K562 (cell line): ENCODE data around the gene HSP90AA1. TPM values are rescaled to one million over a fixed set of nuclear protein-coding genes. Genes with fewer than 3 reads are reported as not detected.
A peak's percentile ranks its signal among the peaks of the same experiment; 100 is the strongest.

Experiments used
- CCAR2 ChIP-seq: fragments of 200-400 bp; formaldehyde crosslinking; IDR thresholded peaks from 2 replicates; pipeline ENCODE4 v1.6.1; 2017; ENCODE audit warnings: mild to moderate bottlenecking, low read depth, low read length
- CEBPB ChIP-seq: fragments of 450-650 bp; IDR thresholded peaks from 2 replicates; pipeline ENCODE4 v1.6.1; 2016; ENCODE audit warnings: missing genetic modification characterization, missing compliant biosample characterization
- CHD2 ChIP-seq: IDR thresholded peaks from 2 replicates; pipeline ENCODE4 v1.6.1; 2011; ENCODE audit warnings: low read depth, low read length
- GABPB2 ChIP-seq: fragments of 250-450 bp; sonication (Bioruptor Pico); conservative IDR thresholded peaks from 2 replicates; pipeline ENCODE4 v1.5.1; 2021; ENCODE audit warnings: mild to moderate bottlenecking
- HMG20A ChIP-seq: fragments of 450-650 bp; formaldehyde crosslinking; conservative IDR thresholded peaks from 2 replicates; pipeline ENCODE4 v1.4.0; 2020; ENCODE audit warnings: mild to moderate bottlenecking, mixed read lengths
- HOXB6 ChIP-seq: fragments of 250-450 bp; sonication (Bioruptor Pico); IDR thresholded peaks from 2 replicates; pipeline ENCODE4 v1.5.1; 2022; ENCODE audit warnings: mild to moderate bottlenecking, borderline replicate concordance
- ILF3 ChIP-seq: fragments of 450-650 bp; IDR thresholded peaks from 2 replicates; pipeline ENCODE4 v1.6.1; 2018; ENCODE audit warnings: antibody characterized with exemption, mild to moderate bottlenecking, moderate library complexity, borderline replicate concordance
- JUNB ChIP-seq: fragments of 450-650 bp; formaldehyde crosslinking; conservative IDR thresholded peaks from 2 replicates; pipeline ENCODE4 v1.4.0; 2020; ENCODE audit warnings: mild to moderate bottlenecking
- PML ChIP-seq: IDR thresholded peaks from 2 replicates; pipeline ENCODE4 v1.6.1; 2012; ENCODE audit warnings: low read length, inconsistent platforms
- POLR2AphosphoS2 ChIP-seq: IDR thresholded peaks from 2 replicates; pipeline ENCODE4 v1.6.1; 2012; ENCODE audit warnings: low read length, improper control_type of control experiment
- POLR2H ChIP-seq: IDR thresholded peaks from 2 replicates; pipeline ENCODE4 v1.6.1; 2016; ENCODE audit warnings: missing genetic modification characterization, low read depth, mild to moderate bottlenecking, control low read depth, missing compliant biosample characterization, moderate library complexity
- RBM22 ChIP-seq: fragments of 200-400 bp; formaldehyde crosslinking; IDR thresholded peaks from 2 replicates; pipeline ENCODE4 v1.6.1; 2018; ENCODE audit warnings: low read length, low read depth; ENCODE audit not compliant: poor library complexity, severe bottlenecking
- SUPT5H ChIP-seq: fragments of 450-650 bp; IDR thresholded peaks from 2 replicates; pipeline ENCODE4 v1.6.1; 2016
- ZBED1 ChIP-seq: IDR thresholded peaks from 2 replicates; pipeline ENCODE4 v1.6.1; 2014
- ZNF121 ChIP-seq: sonication (generic); formaldehyde crosslinking; conservative IDR thresholded peaks from 2 replicates; pipeline ENCODE4 v1.8.0; 2022; ENCODE audit warnings: missing genetic modification reagents
- polyA plus RNA-seq, 8 experiments: library from polyadenylated mRNA; depleted of rRNA in 4 of 8; stranded (reverse) in 5 of 8; unstranded in 3 of 8; fragments of >200 nt; fragmentation: Nextera tagmentation in 2 of 8; fragmentation: Illumina TruSeq in 1 of 8; extraction: Ambion mirVana in 2 of 8; extraction: Trizol in 1 of 8; gene quantifications; 2 replicates each; pipeline versions ENCODE4 v1.2.1 to v1.2.3, GENCODE V29; 2011 to 2014; ENCODE audit warnings: inconsistent platforms in 1 of 8, missing spikeins in 1 of 8
- total RNA-seq, 7 experiments: library from RNA; depleted of rRNA in 6 of 7; stranded (reverse); fragments of >200 nt in 6 of 7; fragmentation: Illumina TruSeq in 2 of 7; extraction: Trizol in 2 of 7; gene quantifications; 2 replicates each; pipeline versions ENCODE4 v1.2.1 to v1.2.3, GENCODE V29; 2011 to 2021; ENCODE audit warnings: low replicate concordance in 1 of 7
- TF ChIP-seq, protein P1 (sequence below): fragments of 150-350 bp; IDR thresholded peaks from 2 replicates; pipeline ENCODE4 v1.6.1; 2014; ENCODE audit warnings: low read depth, mild to moderate bottlenecking, low read length, borderline replicate concordance
- TF ChIP-seq, protein P2 (sequence below): fragments of 200-400 bp; formaldehyde crosslinking; IDR thresholded peaks from 2 replicates; pipeline ENCODE4 v1.6.1; 2017; ENCODE audit warnings: mild to moderate bottlenecking, low read depth, low read length, moderate library complexity
- TF ChIP-seq, protein P3 (sequence below): fragments of 250-450 bp; sonication (Bioruptor Pico); IDR thresholded peaks from 2 replicates; pipeline ENCODE4 v1.5.0; 2020; ENCODE audit warnings: mild to moderate bottlenecking

The HSP90AA1 gene
- total and polyA plus RNA-seq, 9 of the 15 experiments (the other 6 are each of a cell fraction or from before 2014, with no cell fraction given) = 377 to 1,731 (median 879) TPM

DNA sequence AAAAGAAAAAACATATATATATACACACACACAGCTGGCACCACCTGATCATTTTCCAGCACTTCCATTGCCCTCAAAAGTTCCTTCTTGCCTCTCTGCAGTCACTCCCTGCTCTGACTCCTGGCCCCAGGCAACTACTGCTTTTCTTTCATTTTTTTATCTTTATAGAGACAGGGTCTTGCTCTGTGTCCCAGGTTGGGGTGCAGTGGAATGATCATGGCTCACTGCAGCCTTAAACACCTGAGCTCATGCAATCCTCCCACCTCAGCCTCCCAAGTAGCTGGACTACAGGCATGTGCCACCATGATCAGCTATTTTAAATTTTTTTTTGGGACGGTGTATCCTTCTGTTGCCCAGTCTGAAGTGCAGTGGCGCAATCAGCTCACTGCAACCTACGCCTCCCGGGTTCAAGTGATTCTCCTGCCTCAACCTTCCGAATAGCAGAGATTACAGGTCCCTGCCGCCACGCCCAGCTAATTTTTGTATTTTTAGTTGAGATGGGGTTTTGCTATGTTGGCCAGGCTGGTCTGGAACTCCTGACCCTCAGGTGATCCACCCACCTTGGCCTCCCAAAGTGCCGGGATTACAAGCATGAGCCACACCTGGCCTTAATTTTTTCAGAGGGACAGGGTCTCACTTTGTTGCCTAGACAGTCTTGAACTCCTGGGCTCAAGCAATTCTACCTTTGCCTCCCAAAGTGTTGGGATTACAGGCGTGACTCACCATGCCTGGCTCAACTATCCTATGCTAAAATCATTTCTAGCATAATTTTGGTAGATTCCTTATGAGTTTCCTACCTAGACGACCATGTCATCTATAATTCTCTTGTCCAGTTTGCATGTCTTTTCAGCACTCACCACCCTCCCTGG, 7.8 kb downstream of the HSP90AA1 start (continued):
- TF ChIP-seq, protein P1, sequence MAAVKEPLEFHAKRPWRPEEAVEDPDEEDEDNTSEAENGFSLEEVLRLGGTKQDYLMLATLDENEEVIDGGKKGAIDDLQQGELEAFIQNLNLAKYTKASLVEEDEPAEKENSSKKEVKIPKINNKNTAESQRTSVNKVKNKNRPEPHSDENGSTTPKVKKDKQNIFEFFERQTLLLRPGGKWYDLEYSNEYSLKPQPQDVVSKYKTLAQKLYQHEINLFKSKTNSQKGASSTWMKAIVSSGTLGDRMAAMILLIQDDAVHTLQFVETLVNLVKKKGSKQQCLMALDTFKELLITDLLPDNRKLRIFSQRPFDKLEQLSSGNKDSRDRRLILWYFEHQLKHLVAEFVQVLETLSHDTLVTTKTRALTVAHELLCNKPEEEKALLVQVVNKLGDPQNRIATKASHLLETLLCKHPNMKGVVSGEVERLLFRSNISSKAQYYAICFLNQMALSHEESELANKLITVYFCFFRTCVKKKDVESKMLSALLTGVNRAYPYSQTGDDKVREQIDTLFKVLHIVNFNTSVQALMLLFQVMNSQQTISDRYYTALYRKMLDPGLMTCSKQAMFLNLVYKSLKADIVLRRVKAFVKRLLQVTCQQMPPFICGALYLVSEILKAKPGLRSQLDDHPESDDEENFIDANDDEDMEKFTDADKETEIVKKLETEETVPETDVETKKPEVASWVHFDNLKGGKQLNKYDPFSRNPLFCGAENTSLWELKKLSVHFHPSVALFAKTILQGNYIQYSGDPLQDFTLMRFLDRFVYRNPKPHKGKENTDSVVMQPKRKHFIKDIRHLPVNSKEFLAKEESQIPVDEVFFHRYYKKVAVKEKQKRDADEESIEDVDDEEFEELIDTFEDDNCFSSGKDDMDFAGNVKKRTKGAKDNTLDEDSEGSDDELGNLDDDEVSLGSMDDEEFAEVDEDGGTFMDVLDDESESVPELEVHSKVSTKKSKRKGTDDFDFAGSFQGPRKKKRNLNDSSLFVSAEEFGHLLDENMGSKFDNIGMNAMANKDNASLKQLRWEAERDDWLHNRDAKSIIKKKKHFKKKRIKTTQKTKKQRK = no peak
- TF ChIP-seq CHD2 = peak; percentile 50; the same call in 1 of the 2 replicates
- TF ChIP-seq HOXB6 (CRISPR knock-in tag) = no peak
- 0 out of 2 replicates have a peak, but pooled peaks have one; percentile 23 for TF ChIP-seq POLR2H (tag)
- peak; percentile 49; the same call in 1 of the 2 replicates for TF ChIP-seq POLR2AphosphoS2
- TF ChIP-seq, protein P2, sequence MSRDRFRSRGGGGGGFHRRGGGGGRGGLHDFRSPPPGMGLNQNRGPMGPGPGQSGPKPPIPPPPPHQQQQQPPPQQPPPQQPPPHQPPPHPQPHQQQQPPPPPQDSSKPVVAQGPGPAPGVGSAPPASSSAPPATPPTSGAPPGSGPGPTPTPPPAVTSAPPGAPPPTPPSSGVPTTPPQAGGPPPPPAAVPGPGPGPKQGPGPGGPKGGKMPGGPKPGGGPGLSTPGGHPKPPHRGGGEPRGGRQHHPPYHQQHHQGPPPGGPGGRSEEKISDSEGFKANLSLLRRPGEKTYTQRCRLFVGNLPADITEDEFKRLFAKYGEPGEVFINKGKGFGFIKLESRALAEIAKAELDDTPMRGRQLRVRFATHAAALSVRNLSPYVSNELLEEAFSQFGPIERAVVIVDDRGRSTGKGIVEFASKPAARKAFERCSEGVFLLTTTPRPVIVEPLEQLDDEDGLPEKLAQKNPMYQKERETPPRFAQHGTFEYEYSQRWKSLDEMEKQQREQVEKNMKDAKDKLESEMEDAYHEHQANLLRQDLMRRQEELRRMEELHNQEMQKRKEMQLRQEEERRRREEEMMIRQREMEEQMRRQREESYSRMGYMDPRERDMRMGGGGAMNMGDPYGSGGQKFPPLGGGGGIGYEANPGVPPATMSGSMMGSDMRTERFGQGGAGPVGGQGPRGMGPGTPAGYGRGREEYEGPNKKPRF = no peak
- TF ChIP-seq CEBPB (tag) = 0 out of 2 replicates have a peak, but pooled peaks have one; percentile 29
- TF ChIP-seq, protein P3, sequence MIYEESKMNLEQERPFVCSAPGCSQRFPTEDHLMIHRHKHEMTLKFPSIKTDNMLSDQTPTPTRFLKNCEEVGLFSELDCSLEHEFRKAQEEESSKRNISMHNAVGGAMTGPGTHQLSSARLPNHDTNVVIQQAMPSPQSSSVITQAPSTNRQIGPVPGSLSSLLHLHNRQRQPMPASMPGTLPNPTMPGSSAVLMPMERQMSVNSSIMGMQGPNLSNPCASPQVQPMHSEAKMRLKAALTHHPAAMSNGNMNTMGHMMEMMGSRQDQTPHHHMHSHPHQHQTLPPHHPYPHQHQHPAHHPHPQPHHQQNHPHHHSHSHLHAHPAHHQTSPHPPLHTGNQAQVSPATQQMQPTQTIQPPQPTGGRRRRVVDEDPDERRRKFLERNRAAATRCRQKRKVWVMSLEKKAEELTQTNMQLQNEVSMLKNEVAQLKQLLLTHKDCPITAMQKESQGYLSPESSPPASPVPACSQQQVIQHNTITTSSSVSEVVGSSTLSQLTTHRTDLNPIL = no peak
- TF ChIP-seq ZNF121 (CRISPR knock-in tag) = peak; percentile 62
- TF ChIP-seq PML = peak; percentile 10; the same call in 1 of the 2 replicates
- no peak for TF ChIP-seq JUNB (CRISPR knock-in tag)
- TF ChIP-seq RBM22 = peak; percentile 32
- 0 out of 2 replicates have a peak, but pooled peaks have one; percentile 27 for TF ChIP-seq ILF3
- TF ChIP-seq HMG20A (CRISPR knock-in tag) = no peak
- TF ChIP-seq GABPB2 (CRISPR knock-in tag) = no peak
- TF ChIP-seq SUPT5H = peak; percentile 55
- peak; percentile 75; the same call in 1 of the 2 replicates for TF ChIP-seq ZBED1
- no peak for TF ChIP-seq CCAR2
